Measurements from ENCODE around the gene GPR139. TPM values are rescaled to one million over a fixed set of nuclear protein-coding genes. Genes with fewer than 3 reads are reported as not detected.

Gene GPR139
- total and polyA plus RNA-seq, 10 of the 15 experiments (the other 5 are each of a cell fraction or from before 2014, with no cell fraction given), result not detected

GRCh38 chr16:20079106-20079505, 5.4 kb upstream of the GPR139 start:
- H4K20me1 ChIP-seq (ENCODE audit: control insufficient read depth, insufficient read depth), result no peaks in the 10 kb centered on the region
- H3K36me3 ChIP-seq (ENCODE audit: control insufficient read depth in 2 of 2, insufficient read depth in 2 of 2, low read length in 1 of 2), result no peaks in the 10 kb centered on the region
- H3K27ac ChIP-seq (ENCODE audit: control insufficient read depth, insufficient read depth), result no peak overlapping the region
- WGBS (ENCODE audit: insufficient coverage, insufficient replicate concordance, low lambda C conversion rate, missing lambda C conversion rate), result 25% methylated on average over 4 of the region's 4 CpGs
- FAIRE-seq, result no peak
- no peak for ATAC-seq
- H2AFZ ChIP-seq (ENCODE audit: control insufficient read depth, low read depth, low read length), result no peak overlapping the region
- no peaks in the 10 kb centered on the region for H3K9me3 ChIP-seq (replicated peaks; ENCODE audit: control insufficient read depth, insufficient read depth, low read length)
- no TSS peak for BruUV-seq (replicated peaks)
- ChIA-PET CTCF (no interaction called here), SMC1A (ENCODE audit: uncharacterized antibody, unreplicated experiment) (no interaction called here), RAD21 (ENCODE audit: unreplicated experiment) (no interaction called here), POLR2A (no interaction called here)
- no peaks in the 10 kb centered on the region for H3K4me1 ChIP-seq (ENCODE audit: control insufficient read depth, insufficient read depth, low read length)
- H3K4me3 ChIP-seq, result no peak overlapping the region
- H3K27me3 ChIP-seq (replicated peaks in 1 of 2; ENCODE audit: control insufficient read depth in 2 of 2, insufficient read depth in 2 of 2, low read length in 1 of 2), result 0 out of 4 replicates have a peak, but pooled peaks cover 0 to 1% of the 10 kb centered on the region in 2 experiments
- no peaks in the 10 kb centered on the region for H3K79me2 ChIP-seq (ENCODE audit: control insufficient read depth, insufficient read depth, low read length)
- intact Hi-C loops (cut with micrococcal nuclease; ENCODE audit: unreplicated experiment) (no loop called here), in situ Hi-C loops (cut with MboI) (loop anchor here (5.0 kb wide), 1 partner anchor 48 kb away; no protein-coding TSS in a partner anchor)
- TF ChIP-seq, protein P1, sequence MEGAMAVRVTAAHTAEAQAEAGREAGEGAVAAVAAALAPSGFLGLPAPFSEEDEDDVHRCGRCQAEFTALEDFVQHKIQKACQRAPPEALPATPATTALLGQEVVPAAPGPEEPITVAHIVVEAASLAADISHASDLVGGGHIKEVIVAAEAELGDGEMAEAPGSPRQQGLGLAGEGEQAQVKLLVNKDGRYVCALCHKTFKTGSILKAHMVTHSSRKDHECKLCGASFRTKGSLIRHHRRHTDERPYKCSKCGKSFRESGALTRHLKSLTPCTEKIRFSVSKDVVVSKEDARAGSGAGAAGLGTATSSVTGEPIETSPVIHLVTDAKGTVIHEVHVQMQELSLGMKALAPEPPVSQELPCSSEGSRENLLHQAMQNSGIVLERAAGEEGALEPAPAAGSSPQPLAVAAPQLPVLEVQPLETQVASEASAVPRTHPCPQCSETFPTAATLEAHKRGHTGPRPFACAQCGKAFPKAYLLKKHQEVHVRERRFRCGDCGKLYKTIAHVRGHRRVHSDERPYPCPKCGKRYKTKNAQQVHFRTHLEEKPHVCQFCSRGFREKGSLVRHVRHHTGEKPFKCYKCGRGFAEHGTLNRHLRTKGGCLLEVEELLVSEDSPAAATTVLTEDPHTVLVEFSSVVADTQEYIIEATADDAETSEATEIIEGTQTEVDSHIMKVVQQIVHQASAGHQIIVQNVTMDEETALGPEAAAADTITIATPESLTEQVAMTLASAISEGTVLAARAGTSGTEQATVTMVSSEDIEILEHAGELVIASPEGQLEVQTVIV (IDR thresholded peaks at IDR 0.05; ENCODE audit: borderline replicate concordance, partially characterized antibody), result no peak
- TF ChIP-seq, protein P2, sequence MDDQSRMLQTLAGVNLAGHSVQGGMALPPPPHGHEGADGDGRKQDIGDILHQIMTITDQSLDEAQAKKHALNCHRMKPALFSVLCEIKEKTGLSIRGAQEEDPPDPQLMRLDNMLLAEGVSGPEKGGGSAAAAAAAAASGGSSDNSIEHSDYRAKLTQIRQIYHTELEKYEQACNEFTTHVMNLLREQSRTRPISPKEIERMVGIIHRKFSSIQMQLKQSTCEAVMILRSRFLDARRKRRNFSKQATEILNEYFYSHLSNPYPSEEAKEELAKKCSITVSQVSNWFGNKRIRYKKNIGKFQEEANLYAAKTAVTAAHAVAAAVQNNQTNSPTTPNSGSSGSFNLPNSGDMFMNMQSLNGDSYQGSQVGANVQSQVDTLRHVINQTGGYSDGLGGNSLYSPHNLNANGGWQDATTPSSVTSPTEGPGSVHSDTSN (IDR thresholded peaks at IDR 0.05; ENCODE audit: insufficient replicate concordance, low read depth, low read length), result no peak
- TF ChIP-seq MEF2A (IDR thresholded peaks at IDR 0.05; ENCODE audit: insufficient read depth, low read depth, low read length) (no peak), ASH2L (IDR thresholded peaks at IDR 0.05; ENCODE audit: borderline replicate concordance, low read depth) (no peak), ZSCAN29 (IDR thresholded peaks at IDR 0.05) (no peak), TCF3 (IDR thresholded peaks at IDR 0.05; ENCODE audit: borderline replicate concordance, insufficient read depth, low read depth, low read length) (no peak), ZZZ3 (IDR thresholded peaks at IDR 0.05; ENCODE audit: control insufficient read depth, insufficient read length, low read depth) (no peak), KDM1A (IDR thresholded peaks at IDR 0.05; ENCODE audit: borderline replicate concordance) (no peak), EZH2 (IDR thresholded peaks at IDR 0.05; ENCODE audit: borderline replicate concordance, control insufficient read depth, low read depth, low read length) (no peak), RAD51 (IDR thresholded peaks at IDR 0.05) (no peak), CTCF (IDR thresholded peaks at IDR 0.05 in 2 of 3, conservative IDR thresholded peaks at IDR 0.05 in 1 of 3; ENCODE audit: control insufficient read depth in 2 of 3, extremely low read depth in 1 of 3, insufficient read depth in 1 of 3, low read depth in 3 of 3, low read length in 3 of 3) (no peak), KAT2A (conservative IDR thresholded peaks at IDR 0.05; ENCODE audit: control insufficient read depth, low read depth, low read length) (no peak)
- DNase-seq (ENCODE audit: low read depth, low spot score), result no peak
- no peak overlapping the region for H3K9ac ChIP-seq (ENCODE audit: control insufficient read depth, insufficient read depth, low read length)
- no peak overlapping the region for H3K4me2 ChIP-seq (ENCODE audit: control insufficient read depth, insufficient read depth)

Measured in GM12878 (cell line).